GM18507 (cell line): ENCODE results near the gene HERPUD1.
A peak's percentile ranks its signal among the peaks of the same experiment; 100 is the strongest.
"Not testable (repeated sequence)": the region's sequence is repeated elsewhere in the genome, so short reads cannot be mapped to it uniquely, and the experiment has no call there.

Experiments used
- DNase-seq: peaks from one replicate; pipeline ENCODE4 v3.0.0; 2011; ENCODE audit warnings: low read depth; ENCODE audit not compliant: insufficient read length; ENCODE audit errors: extremely low spot score
- FAIRE-seq: peaks from 2 replicates; lab custom pipeline; 2011; peaks lifted over from hg19 to GRCh38; lab: Jason Lieb, UNC

HERPUD1 gene

DNA sequence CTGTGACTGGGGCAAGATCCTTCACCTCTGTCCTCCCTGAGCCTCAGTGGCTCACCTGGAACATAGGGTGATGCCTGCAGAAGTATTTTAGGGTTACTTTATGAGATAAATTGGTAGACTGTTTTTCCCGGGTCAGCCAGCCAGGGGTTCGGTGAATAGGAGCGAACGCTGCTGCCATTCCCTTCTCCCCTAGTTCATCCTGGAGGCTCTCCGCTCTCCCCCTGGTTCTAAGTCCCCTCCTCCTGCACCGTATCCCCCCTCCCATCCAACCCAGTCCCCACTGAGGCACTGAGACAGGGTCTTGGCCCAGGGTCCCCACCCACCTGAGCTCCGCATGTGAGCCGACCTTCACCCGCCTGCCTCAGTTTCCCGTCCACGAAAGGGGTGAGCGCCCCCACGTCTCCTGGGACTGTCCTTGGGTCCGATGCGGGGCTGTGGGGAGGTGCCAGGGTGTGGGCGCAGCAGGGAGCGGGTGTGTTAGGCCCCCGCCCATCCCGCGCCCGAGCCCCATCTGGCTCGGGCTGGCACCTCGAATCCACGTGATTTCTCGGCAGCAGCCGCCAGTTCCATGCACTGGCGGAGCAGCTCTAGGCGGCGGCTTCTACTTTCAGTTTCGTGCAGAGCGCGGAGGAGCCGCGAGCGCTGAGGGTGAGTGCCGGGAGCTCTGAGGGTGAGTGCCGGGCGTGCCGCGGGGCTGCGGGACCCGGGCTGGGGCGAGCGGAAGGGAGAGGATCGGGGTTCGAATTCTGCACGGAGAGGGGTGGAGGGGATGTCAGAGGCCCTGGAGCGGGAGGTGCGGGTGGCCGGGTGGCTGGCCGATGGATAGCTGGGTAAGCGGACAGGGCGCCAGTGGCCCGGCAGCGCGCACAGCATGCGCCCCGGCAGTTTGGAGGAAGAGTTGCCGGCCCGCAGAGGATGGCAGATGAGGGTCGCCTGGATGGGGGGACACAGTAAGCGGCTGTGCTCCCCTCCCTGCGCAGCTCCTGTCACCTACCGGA lies 57.3 kb downstream of the HERPUD1 start, which contains the start of gene NLRC5:
TSS of gene NLRC5 (plus strand) at position 610 of the 998 bp plus-strand sequence. CDS start 31,156 bp downstream, outside the sequence.
- DNase-seq (peak; percentile 78), FAIRE-seq (peak; percentile 90)

- no peak for FAIRE-seq
- DNase-seq, result no peak
Observed at GRCh38 chr16:56989988-56990387, 58.0 kb downstream of the HERPUD1 start.

DNA sequence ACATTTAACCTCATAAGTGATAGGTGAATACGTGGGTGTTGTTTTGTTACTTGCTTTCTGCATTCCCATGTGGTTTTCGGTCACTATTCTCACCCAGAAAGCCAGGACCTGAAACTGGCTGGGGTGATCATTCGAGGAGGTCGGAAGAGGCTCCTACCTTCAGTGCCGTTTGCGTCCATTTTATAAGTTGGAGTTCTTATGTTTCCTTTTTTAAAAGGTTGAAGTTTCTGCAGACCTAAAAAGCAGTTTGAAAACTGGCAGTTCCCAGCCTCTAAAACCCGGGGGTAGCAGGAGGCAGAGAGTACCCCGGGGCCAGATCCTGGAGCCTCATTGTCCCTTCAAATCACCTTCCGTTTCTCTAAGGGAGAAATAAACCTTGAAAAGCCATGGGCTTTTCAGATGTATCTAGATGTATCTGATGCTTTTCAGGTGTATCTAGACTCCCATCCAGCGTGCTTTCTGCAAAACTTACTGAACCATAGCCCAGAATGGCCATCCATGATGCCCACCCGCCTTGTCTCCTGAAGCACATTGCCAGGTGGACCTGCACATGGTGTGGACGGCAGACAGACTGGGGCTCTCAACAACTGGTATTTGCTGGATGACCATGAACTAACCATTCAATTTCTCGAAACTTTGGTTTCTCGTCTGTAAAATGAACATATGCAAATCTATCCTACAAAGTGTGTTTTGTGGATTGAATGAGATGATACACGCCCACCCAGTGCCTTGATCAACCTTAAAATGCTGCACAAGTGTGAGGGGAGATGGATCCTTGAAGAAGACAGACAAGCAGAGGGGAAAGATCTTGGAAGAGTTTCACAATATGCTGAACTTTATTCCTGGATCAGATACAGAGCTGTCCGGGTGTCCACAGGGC lies 58.7 kb downstream of the HERPUD1 start:
- FAIRE-seq, result peak; percentile 82
- DNase-seq, result no peak

DNA sequence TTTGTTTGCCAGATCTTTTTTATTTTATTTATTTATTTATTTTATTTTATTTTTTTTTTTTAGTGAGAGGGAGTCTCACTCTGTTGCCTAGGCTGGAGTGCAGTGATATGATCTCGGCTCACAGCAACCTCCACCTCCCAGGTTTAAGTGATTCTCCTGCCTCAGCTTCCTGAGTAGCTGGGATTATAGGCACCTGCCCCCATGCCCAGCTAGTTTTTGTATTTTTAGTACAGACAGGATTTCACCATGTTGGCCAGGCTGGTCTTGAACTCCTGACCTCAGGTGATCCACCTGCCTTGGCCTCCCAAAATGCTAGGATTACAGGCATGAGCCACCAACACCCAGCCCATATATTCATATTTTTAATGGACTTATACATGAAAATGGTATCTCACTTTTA lies 60.5 kb downstream of the HERPUD1 start:
- FAIRE-seq, DNase-seq: not testable (repeated sequence)

- FAIRE-seq (peak; percentile 18), DNase-seq (no peak)
Observed at GRCh38 chr16:56993204-56993603, 61.3 kb downstream of the HERPUD1 start.

GRCh38 chr16:56994311-56994710 lies 62.4 kb downstream of the HERPUD1 start:
- FAIRE-seq, result no peak
- DNase-seq, result no peak
